Stimulated activated CD8-positive, alpha-beta memory T cell treated with anti-CD3 and anti-CD28 coated beads, Interleukin-4, amount 100 ng/mL, for 48 hours (primary cell): ENCODE measurements around the gene NUBP2.

ENCODE experiments used
- DNase-seq: peaks from one replicate; pipeline ENCODE4 v3.0.0-alpha.2; 2020

NUBP2 gene, protein sequence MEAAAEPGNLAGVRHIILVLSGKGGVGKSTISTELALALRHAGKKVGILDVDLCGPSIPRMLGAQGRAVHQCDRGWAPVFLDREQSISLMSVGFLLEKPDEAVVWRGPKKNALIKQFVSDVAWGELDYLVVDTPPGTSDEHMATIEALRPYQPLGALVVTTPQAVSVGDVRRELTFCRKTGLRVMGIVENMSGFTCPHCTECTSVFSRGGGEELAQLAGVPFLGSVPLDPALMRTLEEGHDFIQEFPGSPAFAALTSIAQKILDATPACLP

DNA sequence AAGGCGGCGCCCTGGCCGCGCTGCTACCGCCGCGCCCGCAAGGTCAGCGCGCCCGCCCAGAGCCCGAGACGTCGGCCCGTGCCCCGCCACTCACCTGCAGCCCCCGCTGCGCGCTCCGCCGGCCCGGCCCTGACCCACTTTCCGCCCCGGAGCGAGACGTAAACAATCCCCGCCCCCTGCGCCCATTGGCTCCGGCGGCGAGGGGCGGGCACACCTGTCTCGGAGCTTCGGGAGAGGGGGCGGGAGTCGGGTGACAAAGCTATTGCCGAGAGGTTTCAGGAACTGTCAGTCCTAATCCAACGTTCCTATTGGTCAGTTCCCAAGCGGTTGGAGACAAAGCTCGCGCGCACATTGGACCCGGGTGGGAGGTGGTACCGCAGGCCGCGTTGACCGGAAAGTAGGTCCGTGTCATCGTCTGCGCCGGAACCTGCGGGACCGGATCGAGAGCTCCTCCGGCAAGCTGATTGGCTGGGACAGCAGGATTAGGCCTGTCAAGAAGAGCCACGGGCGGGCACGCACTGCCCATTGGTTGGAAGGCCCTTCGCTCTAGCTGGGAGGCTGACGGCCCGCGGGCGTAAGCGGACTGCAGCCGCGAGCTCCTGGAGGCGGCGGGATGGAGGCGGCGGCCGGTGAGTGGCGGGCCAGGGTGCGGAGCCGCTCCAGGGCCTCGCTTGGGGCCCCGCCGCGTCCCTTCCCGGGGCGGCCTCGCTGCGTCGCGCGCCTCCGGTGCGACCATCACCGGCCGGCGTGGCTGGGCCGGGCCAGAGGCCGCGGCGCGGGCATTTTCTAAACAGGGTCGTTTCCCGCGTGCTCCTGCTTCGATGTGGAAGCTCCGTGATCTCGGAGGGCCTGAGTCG is at the start of gene NUBP2, which contains the start of gene SPSB3:
TSS of gene NUBP2 (plus strand) at position 553 of the 857 bp plus-strand sequence. CDS start at position 614, 61 bp downstream.
TSS of gene SPSB3 (minus strand) at position 164 of the 857 bp plus-strand sequence. CDS start 1,088 bp downstream, outside the sequence.
- peak; percentile 98 for DNase-seq

DNA sequence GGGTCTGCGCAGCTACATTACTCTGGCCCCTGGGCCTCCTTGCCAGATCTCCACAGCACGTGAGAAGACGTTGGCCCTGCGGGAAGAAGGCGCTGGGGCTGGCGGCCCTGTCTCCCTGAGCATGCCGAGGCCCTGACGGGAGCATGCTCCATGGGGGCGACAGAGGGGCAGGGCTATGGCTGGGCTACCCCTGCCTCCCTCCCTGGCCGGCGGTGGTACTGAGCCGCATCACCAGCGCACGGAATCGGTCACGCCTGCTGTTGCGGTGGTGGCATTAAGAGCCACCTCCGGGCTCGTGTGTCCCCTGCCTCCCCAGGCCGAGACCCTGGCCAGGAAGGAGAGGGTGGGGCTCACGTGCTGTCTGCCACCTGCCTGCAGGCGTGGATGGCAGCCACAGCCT is 48.6 kb upstream of the NUBP2 start:
- no peak for DNase-seq

DNA sequence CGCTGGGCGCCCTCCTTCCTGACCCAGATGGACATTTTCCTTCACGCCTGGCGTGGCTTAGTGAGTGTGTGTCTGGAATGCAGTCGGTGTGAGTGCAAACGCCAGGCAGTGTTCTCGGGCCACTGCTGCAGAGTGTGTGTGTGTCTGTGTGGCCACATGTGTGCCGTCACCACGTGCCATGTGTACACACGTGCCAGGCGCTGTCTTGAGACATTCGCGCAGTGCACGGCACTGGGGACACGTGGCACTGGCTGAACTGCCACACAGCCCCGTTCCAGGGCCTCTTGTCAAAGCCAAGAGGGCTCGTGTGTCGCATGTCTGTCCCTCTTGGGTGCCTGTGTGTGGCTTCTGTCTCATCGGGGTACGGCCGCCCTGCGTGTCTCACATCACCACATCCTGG is 47.9 kb upstream of the NUBP2 start:
- no peak for DNase-seq

DNA sequence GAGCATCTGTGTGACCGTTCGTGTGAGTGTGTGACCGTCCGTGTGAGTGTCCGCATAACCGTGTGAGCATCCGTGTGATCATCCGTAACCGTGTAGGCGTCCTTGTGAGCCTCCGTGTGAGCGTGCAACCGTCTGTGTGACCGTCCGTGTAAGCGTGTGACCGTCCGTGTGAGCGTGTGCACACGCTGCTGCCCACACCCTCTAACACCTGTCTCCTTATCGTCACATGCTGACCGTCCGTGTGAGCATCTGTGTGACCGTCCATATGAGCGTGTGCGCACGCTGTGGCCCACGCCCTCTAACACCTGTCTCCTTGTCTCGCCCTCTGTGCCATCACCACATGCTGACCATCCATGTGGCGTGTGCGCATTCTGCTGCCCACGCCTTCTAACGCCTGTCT is 42.5 kb upstream of the NUBP2 start:
- no peak for DNase-seq

DNA sequence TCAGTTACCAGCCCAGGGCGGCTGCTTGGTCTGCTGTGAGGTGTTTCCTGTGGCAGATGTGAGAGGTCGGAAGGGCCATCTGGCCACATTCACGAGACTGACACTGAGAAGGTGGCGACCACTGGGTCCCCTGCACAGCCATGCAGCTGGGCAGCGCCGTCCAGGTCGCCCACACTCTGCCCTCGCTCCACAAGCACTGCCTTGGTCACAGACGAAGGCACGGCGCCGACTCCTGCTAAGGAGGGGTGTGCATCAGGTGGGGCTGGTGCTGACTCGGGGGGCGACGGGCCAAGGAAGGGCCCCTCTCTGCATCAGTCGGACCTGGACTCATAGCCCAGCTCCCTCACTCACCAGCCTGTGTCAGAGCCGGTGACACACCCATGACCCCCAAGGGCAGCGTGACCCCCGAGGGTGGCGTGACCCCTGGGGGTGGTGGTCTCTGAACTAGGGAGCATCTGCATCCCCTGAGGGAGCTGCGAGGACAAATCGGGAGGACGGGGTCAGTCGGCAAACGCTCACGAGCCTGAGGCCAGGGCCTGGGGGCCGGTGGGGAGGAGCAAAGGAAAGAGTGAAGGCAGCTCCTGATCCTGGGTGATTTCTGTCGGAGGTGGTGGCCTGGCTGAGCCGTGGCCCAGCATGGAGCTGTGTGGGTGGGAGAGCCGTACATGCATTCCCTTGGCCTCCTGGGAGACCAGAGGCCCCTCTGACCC is 41.8 kb upstream of the NUBP2 start:
- no peak for DNase-seq

DNA sequence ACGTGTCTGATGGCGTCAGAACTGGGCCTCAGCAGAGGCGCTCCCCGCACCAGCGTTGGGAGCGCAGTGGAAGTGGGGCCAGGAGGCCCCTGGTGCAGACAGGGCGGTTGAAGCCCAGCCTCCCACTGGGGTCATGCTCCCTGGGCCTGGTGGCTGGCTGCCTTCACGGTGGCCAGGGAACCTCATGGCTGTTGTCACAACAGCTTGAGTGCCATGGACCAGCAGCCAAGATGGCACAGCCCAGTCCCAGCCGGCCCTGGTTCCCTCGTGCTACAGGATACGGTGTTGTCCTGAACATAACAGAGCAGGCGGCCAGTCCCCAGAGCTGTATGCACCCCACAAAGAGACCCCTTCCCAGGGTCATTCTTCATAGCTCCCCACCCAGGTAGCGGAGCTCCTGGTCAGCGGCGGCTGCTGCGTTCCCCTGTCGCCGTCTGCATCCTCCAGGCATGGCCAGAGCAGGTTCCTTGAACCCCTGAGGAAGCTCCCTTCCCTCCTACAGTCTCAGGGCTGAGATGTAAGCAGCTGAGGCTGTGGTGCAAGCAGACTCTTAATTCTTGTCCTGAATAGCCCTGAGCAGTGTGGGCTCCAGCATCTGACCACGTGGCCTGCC is 41.1 kb upstream of the NUBP2 start:
- no peak for DNase-seq

DNA sequence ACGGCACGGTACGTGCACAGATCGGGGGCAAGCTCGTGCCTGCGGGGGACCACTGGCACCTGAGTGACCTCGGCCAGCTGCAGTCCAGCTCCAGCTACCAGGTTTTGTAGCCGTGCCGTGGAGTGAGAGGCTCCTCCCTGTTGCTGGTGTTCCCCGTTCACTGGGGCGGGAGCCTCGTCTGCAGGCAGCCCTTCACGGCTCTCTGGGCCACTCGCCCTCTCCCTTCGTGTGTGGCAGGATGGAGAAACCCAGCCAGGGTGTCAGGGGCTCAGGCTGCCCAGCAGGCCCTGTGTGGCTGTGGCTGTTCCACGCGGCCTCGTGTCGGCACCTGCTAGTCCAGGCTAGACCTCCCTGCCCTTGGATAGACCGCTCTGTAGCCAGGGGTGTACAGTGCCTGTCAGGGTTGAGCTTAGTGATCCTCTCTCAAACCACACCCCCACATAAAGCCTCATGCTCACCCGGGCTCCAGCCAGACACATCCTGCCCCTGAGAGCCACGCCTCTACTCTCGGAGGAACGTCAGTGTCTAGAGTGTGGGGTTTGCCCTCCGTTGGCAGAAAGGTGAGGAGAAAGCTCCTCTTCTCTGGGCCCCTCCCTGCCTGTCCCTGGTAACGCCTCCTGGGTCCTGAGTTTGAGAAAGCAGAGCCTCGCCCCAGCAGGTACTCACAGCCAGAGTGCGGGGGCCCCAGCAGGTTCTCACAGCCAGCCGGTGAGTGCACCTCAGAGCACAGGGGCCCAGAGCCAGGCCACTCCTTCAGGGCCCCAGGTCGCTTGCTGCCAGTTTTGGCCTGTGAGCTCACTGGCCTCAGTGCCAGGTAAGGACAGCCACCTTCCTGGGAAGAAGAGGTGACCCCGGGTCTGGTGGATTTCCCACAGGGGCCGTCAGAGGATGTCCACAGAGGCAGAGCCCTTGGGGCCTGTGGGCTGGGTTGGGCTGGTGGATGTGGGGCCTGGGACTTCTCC is 39.1 kb upstream of the NUBP2 start:
- no peak for DNase-seq

DNA sequence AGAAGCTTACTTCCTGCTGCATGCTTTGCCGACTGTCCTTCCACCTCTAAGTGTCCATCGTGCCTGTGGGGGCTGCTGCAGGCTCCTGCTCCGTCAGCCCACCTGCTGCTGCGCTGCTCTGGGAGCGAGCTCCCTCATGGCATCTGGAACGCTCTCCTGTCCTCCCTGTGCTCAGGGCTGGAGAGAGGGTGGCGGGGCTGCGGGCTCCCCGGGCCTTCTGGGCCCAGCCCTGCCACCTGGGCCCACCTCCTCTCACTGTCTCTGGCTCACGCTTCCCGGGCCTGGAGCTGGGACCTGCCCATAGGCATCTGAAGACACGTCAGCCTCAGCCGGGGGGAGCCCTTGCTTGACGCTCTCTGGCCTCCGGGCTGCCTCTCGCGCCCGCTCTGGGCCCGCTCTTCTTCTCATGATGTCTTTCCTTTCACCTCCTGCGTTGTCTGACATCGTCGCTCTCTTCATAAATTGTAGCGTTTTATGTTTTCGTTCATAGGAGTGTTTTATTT is 38.4 kb upstream of the NUBP2 start:
- no peak for DNase-seq

DNA sequence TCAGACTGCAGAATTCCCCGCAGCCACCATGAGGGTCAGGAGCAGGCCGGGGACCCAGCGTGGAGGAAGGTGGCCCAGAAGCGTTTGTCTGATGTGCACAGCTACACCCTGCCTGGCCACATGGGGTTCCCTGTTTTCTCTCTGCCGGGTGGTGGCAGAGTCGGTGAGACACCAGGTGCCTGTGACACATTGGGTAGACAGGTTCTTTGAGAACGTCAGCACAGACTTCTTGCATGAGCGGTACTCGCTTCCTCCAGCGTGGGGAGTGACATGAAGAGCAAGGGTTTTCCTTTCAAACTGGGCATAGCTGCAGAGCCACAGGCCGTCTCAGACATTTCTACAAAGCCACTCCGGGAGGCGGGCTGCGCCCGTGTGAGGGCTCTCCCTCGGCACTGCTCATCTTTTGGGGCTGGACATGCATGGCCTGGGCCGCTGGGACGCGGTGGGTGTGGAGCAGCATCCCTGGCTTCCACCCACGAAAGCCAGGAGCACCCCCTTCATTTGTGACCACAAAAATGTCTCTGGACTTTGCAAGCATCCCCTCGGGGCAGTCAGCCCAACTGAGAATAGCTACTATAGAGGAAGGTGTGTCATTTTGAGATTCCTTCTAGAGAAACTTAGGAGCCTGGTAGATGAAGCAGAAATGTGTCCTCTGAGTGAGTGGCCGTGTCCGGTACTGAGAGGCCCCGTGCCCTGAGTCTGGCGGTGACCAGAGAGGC is 37.4 kb upstream of the NUBP2 start:
- DNase-seq = no peak

DNA sequence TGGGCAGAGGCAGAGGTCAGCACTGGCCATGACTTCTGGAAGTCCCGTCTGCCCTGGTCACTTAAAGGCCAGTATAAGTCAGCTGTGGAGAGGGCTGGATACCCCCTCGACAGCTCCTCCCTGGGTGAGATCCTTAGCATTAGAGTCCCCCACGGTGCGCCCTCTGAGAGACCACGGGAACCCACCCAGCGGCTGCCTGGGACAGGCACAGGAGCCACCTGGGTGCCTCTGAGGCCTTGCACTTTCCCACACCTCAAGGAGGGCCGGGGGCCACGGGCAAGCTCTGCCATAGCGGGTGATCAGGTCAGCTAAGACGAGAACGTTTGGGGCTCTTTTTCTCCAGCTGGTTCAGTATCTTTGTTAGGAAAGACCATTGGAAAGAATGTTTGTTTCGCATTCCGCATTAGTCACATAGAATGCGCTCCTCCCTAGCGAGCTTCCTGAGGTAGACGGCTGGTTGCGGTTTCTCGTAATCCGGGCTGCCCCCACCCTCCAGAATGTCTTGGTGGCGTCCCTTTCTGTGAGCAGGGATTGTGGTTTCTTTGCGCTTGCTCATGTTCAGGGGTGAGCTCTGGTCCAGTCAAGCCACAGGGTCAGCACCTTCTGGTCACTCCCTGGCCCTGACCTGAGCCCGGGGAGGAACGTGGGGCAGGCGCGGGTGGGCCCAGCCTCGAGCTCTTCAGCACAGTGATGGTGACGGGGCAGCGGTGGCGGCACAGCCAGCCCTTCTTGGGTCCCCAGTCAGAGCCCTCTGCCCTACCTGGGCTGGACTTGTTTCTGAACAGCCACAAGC is 36.7 kb upstream of the NUBP2 start:
- no peak for DNase-seq

DNA sequence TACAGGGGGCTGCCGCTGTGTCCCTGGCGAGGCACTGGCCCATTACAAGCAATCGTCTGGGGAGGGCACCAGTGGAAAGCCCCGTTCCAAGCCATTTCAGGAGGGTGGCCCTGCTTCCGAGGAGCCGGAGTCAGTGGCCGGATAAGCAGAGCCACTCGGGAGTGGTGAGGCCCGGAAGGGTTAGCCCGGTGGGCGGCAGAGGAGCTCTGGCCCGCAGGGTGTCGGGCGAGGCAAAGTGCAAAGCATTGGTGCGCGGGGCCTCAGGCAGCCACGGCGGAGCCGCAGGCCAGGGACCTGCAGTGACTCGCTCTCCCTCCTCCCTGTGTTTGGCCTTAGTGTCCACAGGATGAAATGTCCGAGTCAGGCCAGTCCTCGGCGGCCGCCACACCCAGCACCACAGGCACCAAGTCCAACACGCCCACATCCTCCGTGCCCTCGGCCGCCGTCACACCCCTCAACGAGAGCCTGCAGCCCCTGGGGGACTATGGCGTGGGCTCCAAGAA is 36.0 kb upstream of the NUBP2 start:
- no peak for DNase-seq

DNA sequence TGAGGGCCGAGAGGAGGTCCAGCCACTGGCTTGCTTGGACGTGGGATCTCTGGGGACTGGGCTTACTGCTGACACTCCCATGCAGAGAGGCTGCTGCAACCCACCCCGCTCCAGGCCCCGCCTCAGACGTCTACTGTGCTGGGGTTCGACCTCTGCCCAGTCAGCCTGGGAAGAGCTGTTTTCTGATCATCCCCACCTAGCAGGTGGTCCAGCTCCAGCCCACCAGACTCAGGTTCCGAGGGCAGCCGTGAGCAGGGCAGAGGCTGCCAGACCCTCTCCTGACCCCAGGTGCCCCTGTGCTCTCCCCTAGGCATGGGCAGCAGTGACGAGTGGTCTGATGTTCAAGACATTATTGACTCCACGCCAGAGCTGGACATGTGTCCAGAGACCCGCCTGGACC is 34.8 kb upstream of the NUBP2 start:
- no peak for DNase-seq

DNA sequence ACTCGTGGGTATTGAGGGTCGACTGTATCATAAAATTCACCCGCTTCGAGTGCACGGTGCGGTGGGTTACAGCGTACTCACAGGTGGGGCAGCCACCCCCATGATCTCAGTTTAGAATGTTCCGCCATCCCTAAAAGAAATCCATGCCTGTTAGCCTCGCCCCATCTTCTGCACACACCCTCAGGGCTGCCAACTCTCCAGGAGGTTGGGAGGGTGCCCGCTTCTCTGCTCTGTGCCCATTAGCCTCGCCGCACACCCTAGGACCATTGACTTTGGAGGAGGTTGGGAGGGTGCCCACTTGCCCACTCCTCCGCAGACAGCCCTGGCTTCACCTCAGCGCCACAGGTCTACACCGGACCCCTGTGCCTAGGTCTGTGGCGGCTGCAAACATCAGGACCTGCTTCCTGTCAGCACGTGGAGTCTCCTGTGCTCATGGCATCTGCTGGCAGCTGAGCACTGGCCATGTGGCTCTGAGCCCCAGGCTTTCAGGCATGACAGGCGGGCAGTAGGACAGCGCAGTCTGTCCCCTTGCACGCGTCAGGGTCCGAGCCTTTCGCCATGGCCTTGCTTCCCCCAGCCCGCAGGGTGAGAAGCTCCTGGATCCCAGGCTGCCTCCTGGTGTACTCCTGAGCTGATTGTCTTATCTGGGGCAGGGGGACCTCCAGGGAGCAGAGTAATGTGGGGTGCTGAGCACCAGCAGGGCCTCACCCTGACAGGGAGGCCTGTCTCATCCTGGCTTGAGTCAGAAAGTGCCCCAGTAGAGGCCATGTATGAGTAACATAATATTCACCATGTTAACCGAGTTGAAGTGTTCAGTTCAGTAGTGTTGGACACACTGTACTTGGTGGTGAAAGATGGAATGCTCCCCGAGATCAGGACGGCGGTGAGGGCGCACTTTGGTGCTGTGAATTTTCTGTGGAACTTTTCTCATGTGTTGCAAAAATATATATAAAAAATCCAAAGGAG is 33.3 kb upstream of the NUBP2 start:
- no peak for DNase-seq

DNA sequence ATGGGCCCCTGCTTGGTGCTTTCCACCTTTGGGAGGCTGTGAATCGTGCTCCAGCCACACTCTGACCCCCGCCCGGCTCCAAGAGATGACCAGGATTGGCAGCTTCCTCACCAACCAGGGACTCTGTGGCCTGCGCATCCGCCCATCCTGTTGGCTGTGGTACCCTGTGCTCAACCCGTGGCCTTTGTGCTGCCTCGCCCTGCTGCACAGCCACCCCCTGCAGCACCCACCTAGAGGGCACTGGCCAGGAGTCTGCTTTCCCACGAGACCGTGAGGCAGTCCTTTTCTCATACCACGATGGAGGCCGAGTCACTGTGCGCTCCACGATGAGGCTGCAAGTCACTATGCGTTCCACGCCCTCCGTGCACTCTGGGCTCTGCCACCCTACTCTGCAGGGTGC is 30.8 kb upstream of the NUBP2 start:
- DNase-seq = no peak

DNA sequence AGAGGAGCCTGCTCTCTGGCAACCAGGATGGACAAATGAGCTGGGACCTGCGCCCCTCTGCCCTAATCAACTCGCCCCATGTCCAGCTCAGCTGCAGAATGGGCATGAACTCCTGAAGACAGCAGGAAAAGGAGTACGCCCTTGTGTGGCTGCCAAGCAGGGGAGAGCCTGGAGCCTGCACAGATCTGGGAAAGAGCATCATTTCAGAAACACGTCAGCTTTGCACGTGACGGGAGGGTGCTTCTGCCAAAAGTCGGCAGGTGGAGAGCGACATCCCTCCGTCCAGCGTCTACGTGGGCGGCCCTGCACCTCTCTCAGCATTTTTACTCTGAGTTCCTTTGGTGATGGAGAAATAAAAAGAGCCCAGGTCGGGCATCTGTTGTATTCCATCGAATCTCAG is 29.9 kb upstream of the NUBP2 start:
- no peak for DNase-seq

DNA sequence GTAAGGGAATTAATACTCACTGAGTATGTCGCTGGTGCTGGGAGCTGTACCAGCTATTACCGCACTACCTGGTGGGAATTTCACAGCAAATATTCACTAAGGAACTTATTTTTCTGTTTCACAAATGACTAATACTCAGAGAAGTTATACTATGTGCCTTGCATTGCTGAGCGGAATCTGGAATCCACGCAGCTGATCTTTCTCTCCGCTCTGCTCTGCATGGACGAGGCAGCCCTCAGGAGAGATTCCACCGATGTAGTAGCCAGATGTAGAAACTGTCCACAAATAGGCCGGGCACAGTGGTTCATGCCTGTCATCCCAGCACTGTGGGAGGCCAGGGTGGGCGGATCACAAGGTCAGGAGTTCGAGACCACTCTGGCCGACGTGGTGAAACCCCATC is 28.6 kb upstream of the NUBP2 start:
- DNase-seq = no peak

DNA sequence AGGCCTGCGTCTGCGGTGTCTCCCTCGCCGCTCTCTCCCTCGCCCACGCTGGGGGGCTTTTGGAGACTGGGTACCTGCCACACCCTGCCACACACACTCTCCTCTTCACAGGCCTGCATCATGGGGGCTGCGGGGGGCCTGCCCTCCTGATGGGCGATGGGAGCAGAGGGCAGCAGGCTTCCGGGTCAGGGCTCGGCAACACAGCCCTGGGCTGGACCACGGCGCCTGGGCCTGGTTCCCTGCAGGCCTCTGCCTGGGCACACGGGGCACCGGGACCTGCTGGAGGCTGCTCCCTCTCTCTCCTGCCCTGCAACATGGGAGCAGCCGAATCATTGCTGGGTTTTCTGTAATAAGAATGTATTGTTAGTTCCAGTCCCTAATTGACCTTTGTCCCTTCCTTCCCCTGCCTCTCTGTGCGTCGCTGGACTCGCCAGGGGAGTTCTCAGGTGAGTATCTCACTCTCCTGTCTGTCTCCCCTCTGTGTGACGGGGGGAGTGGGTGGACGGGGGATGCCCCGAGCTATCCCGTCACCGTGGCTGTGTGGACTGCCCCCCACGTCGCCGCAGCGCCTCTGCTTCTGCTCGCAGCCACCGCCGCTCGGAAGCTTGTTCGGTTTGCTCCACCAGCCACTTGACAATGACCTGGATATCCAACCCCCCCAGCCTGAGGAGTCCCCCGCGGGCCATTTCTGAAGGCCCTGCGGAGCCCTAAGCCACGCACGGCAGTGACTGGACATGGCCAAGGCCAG is 24.9 kb upstream of the NUBP2 start:
- DNase-seq = no peak

DNA sequence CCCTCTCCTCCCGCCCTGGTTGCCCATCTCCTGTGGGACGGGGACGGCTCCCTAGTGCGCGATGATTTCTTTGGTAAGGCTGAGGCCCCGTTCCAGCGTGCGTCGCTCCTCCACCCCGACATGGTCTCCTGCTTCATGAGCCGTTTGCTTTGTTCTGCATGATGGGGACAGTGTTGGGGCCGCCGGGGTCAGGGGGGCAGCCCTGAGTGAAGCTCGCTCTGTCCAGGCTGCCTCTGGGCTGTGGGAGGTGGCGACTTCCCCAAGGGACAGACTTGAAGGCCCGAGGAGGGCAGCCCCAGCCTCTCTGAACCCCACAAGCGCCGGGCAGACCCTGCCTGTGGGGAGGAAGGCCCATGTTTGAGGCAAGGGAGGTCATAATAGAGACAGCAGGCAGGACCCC is 23.8 kb upstream of the NUBP2 start:
- DNase-seq = no peak
